HEK293 (cell line): ENCODE data around the gene PKIG.

ENCODE experiments used
- CTCF ChIA-PET: fragments of 350-600 bp; formaldehyde crosslinking; extraction: SDS; loops from one replicate; lab custom pipeline; 2021; ENCODE audit warnings: antibody characterized with exemption; lab: Yijun Ruan, JAX
- POLR2A ChIA-PET: fragments of 300-600 bp; formaldehyde crosslinking; extraction: SDS; loops from one replicate; lab custom pipeline; 2020; ENCODE audit warnings: antibody characterized with exemption, inconsistent platforms; lab: Yijun Ruan, JAX
- H3K27ac ChIP-seq: fragments of 200-500 bp; sonication (Bioruptor generic); 2 replicates; pipeline ENCODE4 v1.5.1; 2014; ENCODE audit warnings: low read depth, low read length, control low read depth, inconsistent platforms; ENCODE audit errors: extremely low read depth
- H3K36me3 ChIP-seq, 2 experiments: fragments of 200-500 bp in 1 of 2; sonication (Bioruptor generic) in 1 of 2; 1 replicate in 1 of 2; 2 replicates in 1 of 2; pipeline ENCODE4 v1.5.1; 2014 to 2017; ENCODE audit warnings: inconsistent platforms in 2 of 2, low read length in 2 of 2; ENCODE audit not compliant: control insufficient read depth in 2 of 2, insufficient read depth in 1 of 2
- H3K4me1 ChIP-seq: fragments of 200-500 bp; sonication (Bioruptor generic); 2 replicates; pipeline ENCODE4 v1.5.1; 2014; ENCODE audit warnings: mild to moderate bottlenecking, low read length, inconsistent platforms; ENCODE audit not compliant: control insufficient read depth, insufficient read depth
- H3K4me3 ChIP-seq: 2 replicates; pipeline ENCODE4 v1.5.1; 2011; ENCODE audit warnings: low read depth, mild to moderate bottlenecking, control low read depth, low read length, moderate library complexity
- H3K9me3 ChIP-seq: fragments of 200-500 bp; sonication (Bioruptor generic); 2 replicates; pipeline ENCODE4 v1.5.1; 2014; ENCODE audit warnings: low read depth, low read length, inconsistent platforms; ENCODE audit not compliant: control insufficient read depth, insufficient read depth
- KLF16 ChIP-seq: fragments of 450-650 bp; formaldehyde crosslinking; IDR thresholded peaks from 2 replicates; pipeline ENCODE4 v1.5.1; 2017; ENCODE audit warnings: missing biosample characterization, missing genetic modification characterization
- KLF8 ChIP-seq: fragments of 450-650 bp; formaldehyde crosslinking; IDR thresholded peaks from 2 replicates; pipeline ENCODE4 v1.5.1; 2016; ENCODE audit warnings: missing biosample characterization, missing genetic modification characterization
- RBAK ChIP-seq: fragments of 450-650 bp; formaldehyde crosslinking; IDR thresholded peaks from 2 replicates; pipeline ENCODE4 v1.5.1; 2016; ENCODE audit warnings: missing biosample characterization, missing genetic modification characterization
- REPIN1 ChIP-seq: fragments of 450-650 bp; formaldehyde crosslinking; IDR thresholded peaks from 2 replicates; pipeline ENCODE4 v1.5.1; 2017; ENCODE audit warnings: missing biosample characterization, missing genetic modification characterization, low read depth
- SCRT1 ChIP-seq: fragments of 450-650 bp; formaldehyde crosslinking; IDR thresholded peaks from 2 replicates; pipeline ENCODE4 v1.5.1; 2016; ENCODE audit warnings: missing biosample characterization, missing genetic modification characterization, borderline replicate concordance
- SP2 ChIP-seq: fragments of 450-650 bp; formaldehyde crosslinking; IDR thresholded peaks from 2 replicates; pipeline ENCODE4 v1.5.1; 2016; ENCODE audit warnings: missing biosample characterization, missing genetic modification characterization
- ZBTB48 ChIP-seq: fragments of 450-650 bp; formaldehyde crosslinking; IDR thresholded peaks from 2 replicates; pipeline ENCODE4 v1.5.1; 2016; ENCODE audit warnings: missing biosample characterization, missing genetic modification characterization
- ZFP37 ChIP-seq: fragments of 450-650 bp; formaldehyde crosslinking; IDR thresholded peaks from 2 replicates; pipeline ENCODE4 v1.5.1; 2016; ENCODE audit warnings: missing biosample characterization, missing genetic modification characterization
- ZIC2 ChIP-seq: fragments of 450-650 bp; formaldehyde crosslinking; IDR thresholded peaks from 2 replicates; pipeline ENCODE4 v1.5.1; 2016; ENCODE audit warnings: missing biosample characterization, missing genetic modification characterization
- ZNF133 ChIP-seq: fragments of 450-650 bp; formaldehyde crosslinking; IDR thresholded peaks from 2 replicates; pipeline ENCODE4 v1.5.1; 2016; ENCODE audit warnings: missing biosample characterization, missing genetic modification characterization
- ZNF155 ChIP-seq: fragments of 450-650 bp; formaldehyde crosslinking; IDR thresholded peaks from 2 replicates; pipeline ENCODE4 v1.5.1; 2016; ENCODE audit warnings: missing biosample characterization, missing genetic modification characterization
- ZNF423 ChIP-seq: fragments of 450-650 bp; formaldehyde crosslinking; IDR thresholded peaks from 2 replicates; pipeline ENCODE4 v1.5.1; 2016; ENCODE audit warnings: missing biosample characterization, missing genetic modification characterization
- ZNF48 ChIP-seq: fragments of 450-650 bp; formaldehyde crosslinking; IDR thresholded peaks from 2 replicates; pipeline ENCODE4 v1.5.1; 2016; ENCODE audit warnings: missing biosample characterization, missing genetic modification characterization
- ZNF558 ChIP-seq: fragments of 450-650 bp; formaldehyde crosslinking; IDR thresholded peaks from 2 replicates; pipeline ENCODE4 v1.5.1; 2016; ENCODE audit warnings: missing biosample characterization, missing genetic modification characterization
- ZNF561 ChIP-seq: fragments of 450-650 bp; IDR thresholded peaks from 2 replicates; pipeline ENCODE4 v1.5.1; 2018; ENCODE audit warnings: missing biosample characterization, missing genetic modification characterization, borderline replicate concordance
- ZNF571 ChIP-seq: fragments of 450-650 bp; formaldehyde crosslinking; IDR thresholded peaks from 2 replicates; pipeline ENCODE4 v1.5.0; 2017; ENCODE audit warnings: missing biosample characterization, missing genetic modification characterization
- ZNF629 ChIP-seq: fragments of 450-650 bp; formaldehyde crosslinking; IDR thresholded peaks from 2 replicates; pipeline ENCODE4 v1.5.1; 2017; ENCODE audit warnings: missing biosample characterization, missing genetic modification characterization
- ZNF76 ChIP-seq: fragments of 450-650 bp; formaldehyde crosslinking; IDR thresholded peaks from 2 replicates; pipeline ENCODE4; 2016; ENCODE audit warnings: low read depth, missing biosample characterization, missing genetic modification characterization, borderline replicate concordance
- ZNF785 ChIP-seq: fragments of 450-650 bp; formaldehyde crosslinking; IDR thresholded peaks from 2 replicates; pipeline ENCODE4 v1.5.1; 2016; ENCODE audit warnings: missing biosample characterization, missing genetic modification characterization
- ZNF792 ChIP-seq: fragments of 450-650 bp; formaldehyde crosslinking; IDR thresholded peaks from 2 replicates; pipeline ENCODE4 v1.5.1; 2016; ENCODE audit warnings: missing biosample characterization, missing genetic modification characterization
- ZNF837 ChIP-seq: fragments of 450-650 bp; formaldehyde crosslinking; IDR thresholded peaks from 2 replicates; pipeline ENCODE4 v1.5.1; 2016; ENCODE audit warnings: missing biosample characterization, missing genetic modification characterization
- ZSCAN30 ChIP-seq: fragments of 450-650 bp; IDR thresholded peaks from 2 replicates; pipeline ENCODE4 v1.5.1; 2018; ENCODE audit warnings: missing biosample characterization, mild to moderate bottlenecking, missing genetic modification characterization, moderate library complexity
- TF ChIP-seq, protein P1 (sequence below): fragments of 450-650 bp; formaldehyde crosslinking; IDR thresholded peaks from 2 replicates; pipeline ENCODE4 v1.5.1; 2016; ENCODE audit warnings: missing biosample characterization, missing genetic modification characterization
- TF ChIP-seq, protein P2 (sequence below): fragments of 450-650 bp; formaldehyde crosslinking; IDR thresholded peaks from 2 replicates; pipeline ENCODE4; 2016; ENCODE audit warnings: missing biosample characterization, missing genetic modification characterization
- TF ChIP-seq, protein P3 (sequence below): fragments of 450-650 bp; formaldehyde crosslinking; IDR thresholded peaks from 2 replicates; pipeline ENCODE4 v1.5.1; 2017; ENCODE audit warnings: missing biosample characterization, missing genetic modification characterization
- TF ChIP-seq, protein P4 (sequence below): fragments of 450-650 bp; formaldehyde crosslinking; IDR thresholded peaks from 2 replicates; pipeline ENCODE4 v1.5.1; 2016; ENCODE audit warnings: missing biosample characterization, missing genetic modification characterization
- TF ChIP-seq, protein P5 (sequence below): fragments of 450-650 bp; IDR thresholded peaks from 2 replicates; pipeline ENCODE4 v1.5.1; 2018; ENCODE audit warnings: missing biosample characterization, missing genetic modification characterization

Gene PKIG

GRCh38 chr20:44599715-44600114 is 17.3 kb downstream of the PKIG start:
- ChIA-PET CTCF (interaction anchor here (1.3 kb wide), 1 partner anchor 9 kb away, joined by 3 read pairs; no protein-coding TSS in a partner anchor), POLR2A (no interaction called here)

GRCh38 chr20:44600301-44600700 is 17.9 kb downstream of the PKIG start:
- peaks cover 8% of the 10 kb centered on the region; the same call in 1 of the 2 replicates for H3K4me1 ChIP-seq
- CTCF ChIA-PET = interaction anchor here (0.7 kb wide), 1 partner anchor 12 kb away, joined by 3 read pairs; no protein-coding TSS in a partner anchor

More at GRCh38 chr20:44599715-44600114, 17.3 kb downstream of the PKIG start:
- TF ChIP-seq, protein P1, sequence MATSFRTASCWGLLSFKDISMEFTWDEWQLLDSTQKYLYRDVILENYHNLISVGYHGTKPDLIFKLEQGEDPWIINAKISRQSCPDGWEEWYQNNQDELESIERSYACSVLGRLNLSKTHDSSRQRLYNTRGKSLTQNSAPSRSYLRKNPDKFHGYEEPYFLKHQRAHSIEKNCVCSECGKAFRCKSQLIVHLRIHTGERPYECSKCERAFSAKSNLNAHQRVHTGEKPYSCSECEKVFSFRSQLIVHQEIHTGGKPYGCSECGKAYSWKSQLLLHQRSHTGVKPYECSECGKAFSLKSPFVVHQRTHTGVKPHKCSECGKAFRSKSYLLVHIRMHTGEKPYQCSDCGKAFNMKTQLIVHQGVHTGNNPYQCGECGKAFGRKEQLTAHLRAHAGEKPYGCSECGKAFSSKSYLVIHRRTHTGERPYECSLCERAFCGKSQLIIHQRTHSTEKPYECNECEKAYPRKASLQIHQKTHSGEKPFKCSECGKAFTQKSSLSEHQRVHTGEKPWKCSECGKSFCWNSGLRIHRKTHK = no peak
- TF ChIP-seq SCRT1 (tag by site-specific recombination) (no peak), RBAK (tag by site-specific recombination) (no peak), ZIC2 (no peak), ZNF561 (no peak), ZNF558 (tag by site-specific recombination) (no peak), ZNF133 (no peak), ZNF155 (no peak), ZNF792 (no peak), ZNF48 (no peak), ZFP37 (tag by site-specific recombination) (no peak), REPIN1 (no peak), SP2 (tag by site-specific recombination) (no peak)
- TF ChIP-seq, protein P2, sequence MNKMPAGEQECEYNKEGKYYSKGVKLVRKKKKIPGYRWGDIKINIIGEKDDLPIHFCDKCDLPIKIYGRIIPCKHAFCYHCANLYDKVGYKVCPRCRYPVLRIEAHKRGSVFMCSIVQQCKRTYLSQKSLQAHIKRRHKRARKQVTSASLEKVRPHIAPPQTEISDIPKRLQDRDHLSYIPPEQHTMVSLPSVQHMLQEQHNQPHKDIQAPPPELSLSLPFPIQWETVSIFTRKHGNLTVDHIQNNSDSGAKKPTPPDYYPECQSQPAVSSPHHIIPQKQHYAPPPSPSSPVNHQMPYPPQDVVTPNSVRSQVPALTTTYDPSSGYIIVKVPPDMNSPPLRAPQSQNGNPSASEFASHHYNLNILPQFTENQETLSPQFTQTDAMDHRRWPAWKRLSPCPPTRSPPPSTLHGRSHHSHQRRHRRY (tag by site-specific recombination) = no peak
- TF ChIP-seq, protein P3, sequence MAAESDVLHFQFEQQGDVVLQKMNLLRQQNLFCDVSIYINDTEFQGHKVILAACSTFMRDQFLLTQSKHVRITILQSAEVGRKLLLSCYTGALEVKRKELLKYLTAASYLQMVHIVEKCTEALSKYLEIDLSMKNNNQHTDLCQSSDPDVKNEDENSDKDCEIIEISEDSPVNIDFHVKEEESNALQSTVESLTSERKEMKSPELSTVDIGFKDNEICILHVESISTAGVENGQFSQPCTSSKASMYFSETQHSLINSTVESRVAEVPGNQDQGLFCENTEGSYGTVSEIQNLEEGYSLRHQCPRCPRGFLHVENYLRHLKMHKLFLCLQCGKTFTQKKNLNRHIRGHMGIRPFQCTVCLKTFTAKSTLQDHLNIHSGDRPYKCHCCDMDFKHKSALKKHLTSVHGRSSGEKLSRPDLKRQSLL (tag by site-specific recombination) = no peak
- TF ChIP-seq, protein P4, sequence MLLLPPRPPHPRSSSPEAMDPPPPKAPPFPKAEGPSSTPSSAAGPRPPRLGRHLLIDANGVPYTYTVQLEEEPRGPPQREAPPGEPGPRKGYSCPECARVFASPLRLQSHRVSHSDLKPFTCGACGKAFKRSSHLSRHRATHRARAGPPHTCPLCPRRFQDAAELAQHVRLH (tag by site-specific recombination) = no peak
- no peaks in the 10 kb centered on the region for H3K36me3 ChIP-seq
- H3K27ac ChIP-seq = no peak overlapping the region
- peaks cover 8% of the 10 kb centered on the region; the same call in 1 of the 2 replicates for H3K4me1 ChIP-seq
- no peaks in the 10 kb centered on the region for H3K9me3 ChIP-seq
- no peak overlapping the region for H3K4me3 ChIP-seq

More at GRCh38 chr20:44600301-44600700, 17.9 kb downstream of the PKIG start:
- Histone ChIP-seq H3K9me3 (no peaks in the 10 kb centered on the region), H3K36me3 (no peaks in the 10 kb centered on the region), H3K4me3 (no peak overlapping the region), H3K27ac (no peak overlapping the region)
- POLR2A ChIA-PET = no interaction called here
- no peak for TF ChIP-seq ZSCAN30 (tag by site-specific recombination)
- no peak for TF ChIP-seq ZNF423 (tag by site-specific recombination)
- no peak for TF ChIP-seq KLF16 (tag by site-specific recombination)
- TF ChIP-seq ZBTB48 = no peak
- TF ChIP-seq, protein P5, sequence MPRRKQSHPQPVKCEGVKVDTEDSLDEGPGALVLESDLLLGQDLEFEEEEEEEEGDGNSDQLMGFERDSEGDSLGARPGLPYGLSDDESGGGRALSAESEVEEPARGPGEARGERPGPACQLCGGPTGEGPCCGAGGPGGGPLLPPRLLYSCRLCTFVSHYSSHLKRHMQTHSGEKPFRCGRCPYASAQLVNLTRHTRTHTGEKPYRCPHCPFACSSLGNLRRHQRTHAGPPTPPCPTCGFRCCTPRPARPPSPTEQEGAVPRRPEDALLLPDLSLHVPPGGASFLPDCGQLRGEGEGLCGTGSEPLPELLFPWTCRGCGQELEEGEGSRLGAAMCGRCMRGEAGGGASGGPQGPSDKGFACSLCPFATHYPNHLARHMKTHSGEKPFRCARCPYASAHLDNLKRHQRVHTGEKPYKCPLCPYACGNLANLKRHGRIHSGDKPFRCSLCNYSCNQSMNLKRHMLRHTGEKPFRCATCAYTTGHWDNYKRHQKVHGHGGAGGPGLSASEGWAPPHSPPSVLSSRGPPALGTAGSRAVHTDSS (tag by site-specific recombination) = no peak
- TF ChIP-seq ZNF837 = no peak
- no peak for TF ChIP-seq KLF8 (tag by site-specific recombination)
- no peak for TF ChIP-seq ZNF571 (tag by site-specific recombination)
- no peak for TF ChIP-seq ZNF629 (tag by site-specific recombination)
- no peak for TF ChIP-seq ZNF785 (tag by site-specific recombination)
- no peak for TF ChIP-seq ZNF76 (tag by site-specific recombination)
